MM.1S (cell line): ENCODE measurements around the gene ACOT13.

Experiments
- DNase-seq: peaks from one replicate; pipeline ENCODE4 v3.0.0-alpha.2; 2015
- H2AFZ ChIP-seq: fragments of 300-600 bp; sonication (generic); 2 replicates; pipeline ENCODE4 v1.6.0; 2016; ENCODE audit warnings: antibody characterized with exemption, low read length
- H3F3A ChIP-seq: fragments of 300-600 bp; sonication (generic); 2 replicates; pipeline ENCODE4 v1.6.1; 2016; ENCODE audit warnings: mild to moderate bottlenecking, antibody characterized with exemption, low read length, moderate library complexity, mixed read lengths; ENCODE audit not compliant: insufficient read depth
- H3K27ac ChIP-seq: fragments of 300-600 bp; sonication (generic); 2 replicates; pipeline ENCODE4 v1.5.1; 2016; ENCODE audit warnings: mild to moderate bottlenecking, low read length
- H3K27me3 ChIP-seq: fragments of 300-600 bp; sonication (generic); replicated peaks from 2 replicates; pipeline ENCODE4 v1.6.0; 2016; ENCODE audit warnings: low read length; ENCODE audit not compliant: insufficient read depth
- H3K36me3 ChIP-seq: fragments of 300-600 bp; sonication (generic); replicated peaks from 2 replicates; pipeline ENCODE4 v1.6.1; 2016; ENCODE audit warnings: mild to moderate bottlenecking, low read length, mixed read lengths; ENCODE audit not compliant: insufficient read depth
- H3K4me1 ChIP-seq: fragments of 300-600 bp; sonication (generic); 2 replicates; pipeline ENCODE4 v1.6.1; 2016; ENCODE audit warnings: low read length, mixed read lengths
- H3K4me2 ChIP-seq: fragments of 300-600 bp; sonication (generic); 2 replicates; pipeline ENCODE4 v1.6.0; 2016; ENCODE audit warnings: low read depth, low read length
- H3K4me3 ChIP-seq: fragments of 300-600 bp; sonication (generic); 2 replicates; pipeline ENCODE4 v1.5.1; 2016; ENCODE audit warnings: low read length, mixed read lengths
- H3K79me2 ChIP-seq: fragments of 300-600 bp; sonication (generic); 2 replicates; pipeline ENCODE4 v1.6.1; 2016; ENCODE audit warnings: mixed run types, low read length, mixed read lengths
- H3K9ac ChIP-seq: fragments of 300-600 bp; sonication (generic); 2 replicates; pipeline ENCODE4 v1.6.1; 2016; ENCODE audit warnings: low read length, mixed read lengths
- H3K9me2 ChIP-seq: fragments of 300-600 bp; sonication (generic); replicated peaks from 2 replicates; pipeline ENCODE4 v1.6.1; 2016; ENCODE audit warnings: mild to moderate bottlenecking, low read length, mixed read lengths; ENCODE audit not compliant: insufficient read depth
- H3K9me3 ChIP-seq: fragments of 300-600 bp; sonication (generic); replicated peaks from 2 replicates; pipeline ENCODE4 v1.6.1; 2016; ENCODE audit warnings: mild to moderate bottlenecking, low read length, mixed read lengths; ENCODE audit not compliant: insufficient read depth
- H4K20me1 ChIP-seq: fragments of 300-600 bp; sonication (generic); 2 replicates; pipeline ENCODE4 v1.6.1; 2016; ENCODE audit warnings: mild to moderate bottlenecking, low read length, moderate library complexity, mixed read lengths; ENCODE audit not compliant: insufficient read depth
- EZH2 ChIP-seq: fragments of 300-600 bp; sonication (generic); optimal IDR thresholded peaks from 2 replicates; pipeline ENCODE3; 2017; ENCODE audit warnings: low read depth, mild to moderate bottlenecking, antibody characterized with exemption, low read length, mixed read lengths
- EZH2phosphoT487 ChIP-seq: fragments of 300-600 bp; sonication (generic); IDR thresholded peaks from 2 replicates; pipeline ENCODE4 v1.6.1; 2018; ENCODE audit warnings: antibody characterized with exemption, low read length
- TF ChIP-seq, protein P1 (sequence below): fragments of 300-600 bp; sonication (generic); IDR thresholded peaks from 2 replicates; pipeline ENCODE4 v1.5.1; 2016; ENCODE audit warnings: antibody characterized with exemption, low read length, mixed read lengths

ACOT13 gene

DNA sequence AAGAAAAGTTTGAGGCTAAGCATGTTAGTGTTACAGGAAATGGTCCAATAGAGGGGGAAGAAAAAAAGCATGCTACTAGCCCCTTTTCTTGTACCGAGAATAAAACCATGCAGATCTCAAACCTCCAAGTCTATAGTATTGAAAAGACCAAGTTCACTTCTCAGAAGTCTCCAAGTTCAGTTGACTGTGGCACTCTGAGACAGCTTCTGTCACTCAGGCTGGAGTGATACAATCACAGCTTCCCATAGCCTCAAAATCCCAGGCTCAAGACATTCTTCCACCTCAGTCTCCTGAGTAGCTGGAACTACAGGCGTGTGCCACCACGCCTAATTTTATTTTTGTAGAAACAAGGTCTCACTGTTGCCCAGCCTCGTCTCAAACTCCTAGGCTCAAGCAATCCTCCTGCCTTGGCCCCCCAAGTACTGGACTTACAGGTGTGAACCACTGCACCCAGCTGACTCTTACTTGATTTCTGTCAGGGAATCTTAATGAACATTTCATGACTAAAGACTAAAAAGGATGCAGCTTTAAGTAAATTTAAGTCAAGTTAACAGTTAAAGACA is 35.9 kb downstream of the ACOT13 start:
- Histone ChIP-seq H3K27me3 (no peaks in the 10 kb centered on the region), H3K79me2 (peaks cover 15% of the 10 kb centered on the region; the same call in 1 of the 2 replicates), H4K20me1 (no peaks in the 10 kb centered on the region; the same call in 1 of the 2 replicates), H3K9me2 (no peaks in the 10 kb centered on the region), H3K4me2 (no peak overlapping the region), H2AFZ (no peak overlapping the region), H3K4me1 (no peaks in the 10 kb centered on the region), H3K9ac (no peak overlapping the region), H3K9me3 (no peaks in the 10 kb centered on the region), H3K4me3 (no peak overlapping the region), H3F3A (peaks cover 4% of the 10 kb centered on the region), H3K27ac (no peak overlapping the region), H3K36me3 (peaks cover 17% of the 10 kb centered on the region)
- DNase-seq = no peak
- TF ChIP-seq, protein P1, sequence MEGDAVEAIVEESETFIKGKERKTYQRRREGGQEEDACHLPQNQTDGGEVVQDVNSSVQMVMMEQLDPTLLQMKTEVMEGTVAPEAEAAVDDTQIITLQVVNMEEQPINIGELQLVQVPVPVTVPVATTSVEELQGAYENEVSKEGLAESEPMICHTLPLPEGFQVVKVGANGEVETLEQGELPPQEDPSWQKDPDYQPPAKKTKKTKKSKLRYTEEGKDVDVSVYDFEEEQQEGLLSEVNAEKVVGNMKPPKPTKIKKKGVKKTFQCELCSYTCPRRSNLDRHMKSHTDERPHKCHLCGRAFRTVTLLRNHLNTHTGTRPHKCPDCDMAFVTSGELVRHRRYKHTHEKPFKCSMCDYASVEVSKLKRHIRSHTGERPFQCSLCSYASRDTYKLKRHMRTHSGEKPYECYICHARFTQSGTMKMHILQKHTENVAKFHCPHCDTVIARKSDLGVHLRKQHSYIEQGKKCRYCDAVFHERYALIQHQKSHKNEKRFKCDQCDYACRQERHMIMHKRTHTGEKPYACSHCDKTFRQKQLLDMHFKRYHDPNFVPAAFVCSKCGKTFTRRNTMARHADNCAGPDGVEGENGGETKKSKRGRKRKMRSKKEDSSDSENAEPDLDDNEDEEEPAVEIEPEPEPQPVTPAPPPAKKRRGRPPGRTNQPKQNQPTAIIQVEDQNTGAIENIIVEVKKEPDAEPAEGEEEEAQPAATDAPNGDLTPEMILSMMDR = no peak
- TF ChIP-seq EZH2phosphoT487 (no peak), EZH2 (no peak)

- Histone ChIP-seq H3K4me3 (no peak overlapping the region), H3K9ac (no peak overlapping the region), H3K4me1 (no peaks in the 10 kb centered on the region), H4K20me1 (no peaks in the 10 kb centered on the region; the same call in 1 of the 2 replicates), H2AFZ (no peak overlapping the region), H3K36me3 (peaks cover 24% of the 10 kb centered on the region), H3K9me2 (no peaks in the 10 kb centered on the region), H3K9me3 (no peaks in the 10 kb centered on the region), H3K79me2 (peaks cover 22% of the 10 kb centered on the region), H3F3A (peaks cover 3% of the 10 kb centered on the region; the same call in 1 of the 2 replicates), H3K27ac (no peak overlapping the region), H3K4me2 (no peak overlapping the region), H3K27me3 (no peaks in the 10 kb centered on the region)
- no peak for DNase-seq
- TF ChIP-seq, protein P1 = no peak
Observed at GRCh38 chr6:24704468-24704867, 37.6 kb downstream of the ACOT13 start.

GRCh38 chr6:24708612-24709011 is 41.7 kb downstream of the ACOT13 start:
- no peaks in the 10 kb centered on the region for H3K4me1 ChIP-seq
- H3K4me3 ChIP-seq = no peak overlapping the region
- peaks cover 45% of the 10 kb centered on the region for H3K36me3 ChIP-seq
- DNase-seq = no peak
- no peak for TF ChIP-seq EZH2
- TF ChIP-seq, protein P1 = no peak
- TF ChIP-seq EZH2phosphoT487 = no peak
- H3K9me2 ChIP-seq = no peaks in the 10 kb centered on the region
- H3K27me3 ChIP-seq = no peaks in the 10 kb centered on the region
- no peaks in the 10 kb centered on the region for H3K9me3 ChIP-seq
- H3K9ac ChIP-seq = no peak overlapping the region
- 0 out of 2 replicates have a peak, but pooled peaks cover 6% of the 10 kb centered on the region for H3F3A ChIP-seq
- H3K27ac ChIP-seq = no peak overlapping the region
- peaks cover 63% of the 10 kb centered on the region for H3K79me2 ChIP-seq
- H2AFZ ChIP-seq = no peak overlapping the region
- peaks cover 3% of the 10 kb centered on the region for H4K20me1 ChIP-seq
- H3K4me2 ChIP-seq = no peak overlapping the region
